Stimulated activated memory B cell treated with anti-CD40 and anti-IgM and Interleukin-4, amounts not matched to agents 10 μg/mL and 1 μg/mL and 100 μg/mL, for 72 hours (primary cell): ENCODE data around the gene TRIM27.
A peak's percentile ranks its signal among the peaks of the same experiment; 100 is the strongest.
"Not testable (repeated sequence)": the region's sequence is repeated elsewhere in the genome, so short reads cannot be mapped to it uniquely, and the experiment has no call there.

Source experiments
- ATAC-seq: fragments of 150-1000 bp; cut with Tn5 transposase; 2 replicates; pipeline ENCODE4 v1.10.0; 2021
- H3K27ac Mint-ChIP-seq: one replicate; pipeline ENCODE4 v1.8.0; 2022; ENCODE audit warnings: mild to moderate bottlenecking, mixed read lengths
- H3K27me3 Mint-ChIP-seq: one replicate; pipeline ENCODE4 v1.8.0; 2022; ENCODE audit warnings: mixed read lengths
- H3K36me3 Mint-ChIP-seq: one replicate; pipeline ENCODE4 v1.8.0; 2022; ENCODE audit warnings: mixed read lengths
- H3K4me1 Mint-ChIP-seq: one replicate; pipeline ENCODE4 v1.8.0; 2022; ENCODE audit warnings: mixed read lengths
- H3K4me3 Mint-ChIP-seq: one replicate; pipeline ENCODE4 v1.8.0; 2022; ENCODE audit warnings: mild to moderate bottlenecking, moderate library complexity, mixed read lengths
- H3K9me3 Mint-ChIP-seq: one replicate; pipeline ENCODE4 v1.8.0; 2022; ENCODE audit warnings: mixed read lengths

TRIM27 gene

GRCh38 chr6:28892525-28892924 is 31.3 kb downstream of the TRIM27 start:
- Mint-ChIP-seq H3K36me3 (peaks cover 5% of the 10 kb centered on the region), H3K4me3 (no peak overlapping the region), H3K27ac (no peak overlapping the region), H3K27me3 (peaks cover 8% of the 10 kb centered on the region), H3K9me3 (peaks cover 2% of the 10 kb centered on the region), H3K4me1 (no peaks in the 10 kb centered on the region)
- no peak for ATAC-seq

- Mint-ChIP-seq H3K9me3 (no peaks in the 10 kb centered on the region), H3K4me3 (no peak overlapping the region), H3K27me3 (peaks cover 19% of the 10 kb centered on the region), H3K4me1 (peaks cover 6% of the 10 kb centered on the region), H3K27ac (no peak overlapping the region), H3K36me3 (no peaks in the 10 kb centered on the region)
- ATAC-seq: no peak
These were observed 35.8 kb downstream of the TRIM27 start for GRCh38 chr6:28887796-28888496.

- no peaks in the 10 kb centered on the region for H3K36me3 Mint-ChIP-seq
- H3K27ac Mint-ChIP-seq: no peak overlapping the region
These were observed 37.7 kb downstream of the TRIM27 start for GRCh38 chr6:28886079-28886439.

GRCh38 chr6:28884423-28885131 is 39.2 kb downstream of the TRIM27 start:
- ATAC-seq: no peak

More at GRCh38 chr6:28886079-28886439, 37.7 kb downstream of the TRIM27 start:
- no peak for ATAC-seq
- H3K27me3 Mint-ChIP-seq: peaks cover 28% of the 10 kb centered on the region
- H3K4me3 Mint-ChIP-seq: no peak overlapping the region
- H3K4me1 Mint-ChIP-seq: peaks cover 11% of the 10 kb centered on the region
- no peaks in the 10 kb centered on the region for H3K9me3 Mint-ChIP-seq

GRCh38 chr6:28880894-28881780 is 42.6 kb downstream of the TRIM27 start:
- no peaks in the 10 kb centered on the region for H3K36me3 Mint-ChIP-seq
- ATAC-seq: no peak
- H3K9me3 Mint-ChIP-seq: no peaks in the 10 kb centered on the region
- H3K4me3 Mint-ChIP-seq: peak overlapping the region; percentile 64
- H3K27ac Mint-ChIP-seq: no peak overlapping the region
- H3K4me1 Mint-ChIP-seq: peaks cover 16% of the 10 kb centered on the region
- peaks cover 70% of the 10 kb centered on the region for H3K27me3 Mint-ChIP-seq

More at GRCh38 chr6:28884423-28885131, 39.2 kb downstream of the TRIM27 start:
- Mint-ChIP-seq H3K27ac (no peak overlapping the region), H3K36me3 (no peaks in the 10 kb centered on the region), H3K9me3 (no peaks in the 10 kb centered on the region), H3K4me3 (peak overlapping the region; percentile 13), H3K27me3 (peaks cover 41% of the 10 kb centered on the region), H3K4me1 (peaks cover 16% of the 10 kb centered on the region)

- H3K4me3 Mint-ChIP-seq: no peak overlapping the region
- H3K4me1 Mint-ChIP-seq: peaks cover 16% of the 10 kb centered on the region
- no peaks in the 10 kb centered on the region for H3K9me3 Mint-ChIP-seq
- peaks cover 77% of the 10 kb centered on the region for H3K27me3 Mint-ChIP-seq
- no peak for ATAC-seq
- no peaks in the 10 kb centered on the region for H3K36me3 Mint-ChIP-seq
- no peak overlapping the region for H3K27ac Mint-ChIP-seq
These were observed 43.3 kb downstream of the TRIM27 start for GRCh38 chr6:28880519-28880893.

GRCh38 chr6:28876710-28877109 is 47.1 kb downstream of the TRIM27 start:
- Mint-ChIP-seq H3K27ac (no peak overlapping the region), H3K4me3 (no peak overlapping the region), H3K4me1 (peaks cover 10% of the 10 kb centered on the region), H3K27me3 (peaks cover 60% of the 10 kb centered on the region), H3K36me3 (no peaks in the 10 kb centered on the region), H3K9me3 (no peaks in the 10 kb centered on the region)
- ATAC-seq: no peak

GRCh38 chr6:28875191-28875747 is 48.5 kb downstream of the TRIM27 start:
- ATAC-seq: no peak
- Mint-ChIP-seq H3K36me3 (no peaks in the 10 kb centered on the region), H3K27ac (no peak overlapping the region), H3K4me1 (no peaks in the 10 kb centered on the region), H3K9me3 (no peaks in the 10 kb centered on the region), H3K4me3 (no peak overlapping the region), H3K27me3 (peaks cover 45% of the 10 kb centered on the region)

- not testable (repeated sequence) for H3K4me1 Mint-ChIP-seq, H3K9me3 Mint-ChIP-seq, H3K36me3 Mint-ChIP-seq, ATAC-seq, H3K4me3 Mint-ChIP-seq, H3K27ac Mint-ChIP-seq
- peaks cover 17% of the 10 kb centered on the region for H3K27me3 Mint-ChIP-seq
These were observed 51.5 kb downstream of the TRIM27 start for GRCh38 chr6:28872157-28872817.

- Mint-ChIP-seq H3K27me3 (peaks cover 14% of the 10 kb centered on the region), H3K27ac (no peak overlapping the region), H3K4me1 (no peaks in the 10 kb centered on the region), H3K4me3 (no peak overlapping the region), H3K36me3 (no peaks in the 10 kb centered on the region), H3K9me3 (no peaks in the 10 kb centered on the region)
- ATAC-seq: no peak
These were observed 52.2 kb downstream of the TRIM27 start for GRCh38 chr6:28871335-28872156.

GRCh38 chr6:28868873-28869272 is 54.9 kb downstream of the TRIM27 start:
- no peaks in the 10 kb centered on the region for H3K9me3 Mint-ChIP-seq
- H3K4me3 Mint-ChIP-seq: no peak overlapping the region
- no peak overlapping the region for H3K27ac Mint-ChIP-seq
- peaks cover 7% of the 10 kb centered on the region for H3K27me3 Mint-ChIP-seq
- H3K36me3 Mint-ChIP-seq: no peaks in the 10 kb centered on the region
- no peak for ATAC-seq
- peaks cover 9% of the 10 kb centered on the region for H3K4me1 Mint-ChIP-seq

GRCh38 chr6:28867086-28867409 is 56.7 kb downstream of the TRIM27 start:
- peaks cover 22% of the 10 kb centered on the region for H3K4me1 Mint-ChIP-seq
- H3K36me3 Mint-ChIP-seq: no peaks in the 10 kb centered on the region
- H3K27me3 Mint-ChIP-seq: peaks cover 20% of the 10 kb centered on the region
- H3K4me3 Mint-ChIP-seq: peak overlapping the region; percentile 90
- H3K27ac Mint-ChIP-seq: peak overlapping the region; percentile 91
- H3K9me3 Mint-ChIP-seq: peaks cover 5% of the 10 kb centered on the region
- ATAC-seq: peak; percentile 68

- peak overlapping the region; percentile 91 for H3K27ac Mint-ChIP-seq
These were observed 57.3 kb downstream of the TRIM27 start for GRCh38 chr6:28866205-28867085.

More at GRCh38 chr6:28866205-28867085, 57.3 kb downstream of the TRIM27 start:
- Mint-ChIP-seq H3K4me1 (peaks cover 22% of the 10 kb centered on the region), H3K4me3 (peak overlapping the region; percentile 90), H3K27me3 (peaks cover 20% of the 10 kb centered on the region)
- ATAC-seq: peak; percentile 77
- H3K9me3 Mint-ChIP-seq, H3K36me3 Mint-ChIP-seq: not testable (repeated sequence)
